Keratinocyte (primary cell): ENCODE measurements around the gene PTDSS2. TPM values are rescaled to one million over a fixed set of nuclear protein-coding genes. Genes with fewer than 3 reads are reported as not detected.

Experiments used
- DNase-seq: peaks from one replicate; pipeline ENCODE4 v3.0.0-alpha.2; 2011; ENCODE audit warnings: low read depth, missing footprints, low spot score
- FAIRE-seq: peaks from 2 replicates; lab custom pipeline; 2011; peaks lifted over from hg19 to GRCh38; lab: Jason Lieb, UNC
- H2AFZ ChIP-seq: 2 replicates; pipeline ENCODE4 v1.6.0; 2012; ENCODE audit warnings: low read length, control low read depth, inconsistent platforms; ENCODE audit not compliant: control insufficient read depth
- H3K27ac ChIP-seq: 2 replicates; pipeline ENCODE4 v1.5.1; 2011; ENCODE audit warnings: low read length; ENCODE audit not compliant: control insufficient read depth, insufficient read depth
- H3K27me3 ChIP-seq: 3 replicates; pipeline ENCODE4 v1.6.0; 2011; ENCODE audit warnings: low read length; ENCODE audit not compliant: control insufficient read depth, insufficient read depth; ENCODE audit errors: extremely low read depth
- H3K36me3 ChIP-seq, 2 experiments: 2 replicates in 1 of 2; 3 replicates in 1 of 2; pipeline ENCODE4 v1.5.1; 2011; ENCODE audit warnings: low read length in 2 of 2, mild to moderate bottlenecking in 1 of 2; ENCODE audit not compliant: control insufficient read depth in 2 of 2, insufficient read depth in 2 of 2; ENCODE audit errors: extremely low read depth in 1 of 2
- H3K4me1 ChIP-seq: 3 replicates; pipeline ENCODE4 v1.5.1; 2011; ENCODE audit warnings: low read length; ENCODE audit not compliant: control insufficient read depth, insufficient read depth; ENCODE audit errors: extremely low read depth
- H3K4me2 ChIP-seq: 3 replicates; pipeline ENCODE4 v1.6.0; 2011; ENCODE audit warnings: low read depth, low read length; ENCODE audit not compliant: control insufficient read depth, insufficient read depth; ENCODE audit errors: extremely low read depth
- H3K4me3 ChIP-seq, 3 experiments: fragments of 200-600 bp in 1 of 3; sonication (generic) in 1 of 3; 2 replicates in 2 of 3; 3 replicates in 1 of 3; pipeline ENCODE4 v1.5.1; 2011 to 2016; ENCODE audit warnings: low read length in 3 of 3, mild to moderate bottlenecking in 3 of 3, control low read depth in 2 of 3, inconsistent platforms in 1 of 3, low read depth in 1 of 3, mixed read lengths in 1 of 3, mixed run types in 1 of 3, moderate library complexity in 1 of 3; ENCODE audit not compliant: control insufficient read depth in 2 of 3, insufficient read depth in 2 of 3; ENCODE audit errors: extremely low read depth in 1 of 3
- H3K79me2 ChIP-seq: 2 replicates; pipeline ENCODE4 v1.6.0; 2012; ENCODE audit warnings: low read length; ENCODE audit not compliant: control insufficient read depth, insufficient read depth
- H3K9ac ChIP-seq: 3 replicates; pipeline ENCODE4 v1.6.0; 2011; ENCODE audit warnings: low read length; ENCODE audit not compliant: control insufficient read depth, insufficient read depth; ENCODE audit errors: extremely low read depth
- H3K9me1 ChIP-seq: 3 replicates; pipeline ENCODE4 v1.6.0; 2011; ENCODE audit warnings: low read length; ENCODE audit not compliant: control insufficient read depth, insufficient read depth; ENCODE audit errors: extremely low read depth
- H3K9me3 ChIP-seq: 2 replicates; pipeline ENCODE4 v1.5.1; 2012; ENCODE audit warnings: low read depth, low read length; ENCODE audit not compliant: control insufficient read depth
- H4K20me1 ChIP-seq: 3 replicates; pipeline ENCODE4 v1.6.0; 2011; ENCODE audit warnings: low read length; ENCODE audit not compliant: control insufficient read depth, insufficient read depth; ENCODE audit errors: extremely low read depth
- CTCF ChIP-seq, 3 experiments: IDR thresholded peaks in 1 of 3; conservative IDR thresholded peaks in 1 of 3; optimal IDR thresholded peaks in 1 of 3; 2 replicates in 2 of 3; 3 replicates in 1 of 3; pipeline versions ENCODE3 to v1.5.1; 2011; ENCODE audit warnings: low read length in 3 of 3, mild to moderate bottlenecking in 3 of 3, moderate library complexity in 2 of 3, control low read depth in 1 of 3, inconsistent platforms in 1 of 3; ENCODE audit not compliant: insufficient read depth in 2 of 3; ENCODE audit errors: extremely low read depth in 1 of 3
- EZH2 ChIP-seq: IDR thresholded peaks from one replicate; pipeline ENCODE4 v1.6.1; 2012; ENCODE audit warnings: inconsistent platforms, mild to moderate bottlenecking, low read length, moderate library complexity
- dilution Hi-C: fragments of 300-500 bp; cut with MboI; formaldehyde crosslinking; loops from one replicate; pipeline ENCODE4 v1.7.0; 2020; ENCODE audit warnings: low sequenced_read_pairs; ENCODE audit not compliant: extremely low pct_ligation_motif_present
- polyA plus RNA-seq, 5 experiments: library from polyadenylated mRNA; depleted of rRNA in 3 of 5; stranded (reverse) in 3 of 5; stranded (forward) in 1 of 5; unstranded in 1 of 5; fragments of >200 nt; gene quantifications; 1 replicate in 1 of 5; 2 replicates in 3 of 5; 3 replicates in 1 of 5; pipeline versions ENCODE4 v1.2.1 to v1.2.3, GENCODE V29; 2011 to 2012; ENCODE audit warnings: missing spikeins in 2 of 5, low read depth in 1 of 5, low replicate concordance in 1 of 5

PTDSS2 gene
- polyA plus RNA-seq, 1 donor (not counting 4 experiments of a cell fraction or from before 2014, with no cell fraction given), result 21.6 TPM

GRCh38 chr11:461626-462025 lies 11.5 kb downstream of the PTDSS2 start:
- TF ChIP-seq CTCF (optimal IDR thresholded peaks at IDR 0.05 in 1 of 3, IDR thresholded peaks at IDR 0.05 in 1 of 3, conservative IDR thresholded peaks at IDR 0.05 in 1 of 3; ENCODE audit: extremely low read depth in 1 of 3, insufficient read depth in 2 of 3, low read length in 3 of 3) (no peak), EZH2 (no peak)
- Histone ChIP-seq H3K79me2 (peaks cover 41% of the 10 kb centered on the region), H3K4me3 (no peak overlapping the region), H3K27ac (peak overlapping the region; percentile 97), H2AFZ (no peak overlapping the region), H3K4me1 (peaks cover 30% of the 10 kb centered on the region), H3K9me1 (no peaks in the 10 kb centered on the region), H3K27me3 (no peaks in the 10 kb centered on the region), H3K9me3 (no peaks in the 10 kb centered on the region), H4K20me1 (no peaks in the 10 kb centered on the region), H3K36me3 (peaks cover 7 to 21% of the 10 kb centered on the region in 2 experiments), H3K4me2 (peak overlapping the region; percentile 94), H3K9ac (peak overlapping the region; percentile 89)
- dilution Hi-C loops, result no loop called here
- DNase-seq, result no peak
- no peak for FAIRE-seq

GRCh38 chr11:462107-462890 lies 12.2 kb downstream of the PTDSS2 start:
- no peak for FAIRE-seq

More at GRCh38 chr11:462107-462890, 12.2 kb downstream of the PTDSS2 start:
- Histone ChIP-seq H3K9me3 (no peaks in the 10 kb centered on the region), H3K4me1 (peaks cover 30% of the 10 kb centered on the region), H3K27ac (no peak overlapping the region), H3K36me3 (peaks cover 6 to 16% of the 10 kb centered on the region in 2 experiments), H3K79me2 (peaks cover 37% of the 10 kb centered on the region), H3K4me2 (no peak overlapping the region), H3K9me1 (no peaks in the 10 kb centered on the region), H3K4me3 (no peak overlapping the region), H4K20me1 (no peaks in the 10 kb centered on the region), H3K27me3 (no peaks in the 10 kb centered on the region), H3K9ac (no peak overlapping the region), H2AFZ (no peak overlapping the region)
- dilution Hi-C loops, result no loop called here
- TF ChIP-seq EZH2, result no peak
- TF ChIP-seq CTCF (optimal IDR thresholded peaks at IDR 0.05 in 1 of 3, IDR thresholded peaks at IDR 0.05 in 1 of 3, conservative IDR thresholded peaks at IDR 0.05 in 1 of 3; ENCODE audit: extremely low read depth in 1 of 3, insufficient read depth in 2 of 3, low read length in 3 of 3), result no peak
- no peak for DNase-seq
